A673 (cell line): ENCODE measurements around the gene SMC3. TPM values are rescaled to one million over a fixed set of nuclear protein-coding genes. Genes with fewer than 3 reads are reported as not detected.

Experiments
- BruUV-seq: library from RNA; stranded (reverse); fragments of 400-500 nt; replicated peaks from 2 replicates; lab custom pipeline; 2021; lab: Mats Ljungman, UMichigan
- CTCF ChIA-PET: fragments of 300-600 bp; sonication (Branson Sonifier 250); formaldehyde crosslinking; loops from one replicate; lab custom pipeline; 2022; ENCODE audit warnings: antibody characterized with exemption; lab: Charles Lee
- POLR2A ChIA-PET: fragments of 300-600 bp; sonication (Branson Sonifier 250); formaldehyde crosslinking; loops from one replicate; lab custom pipeline; 2022; ENCODE audit warnings: antibody characterized with exemption; ENCODE audit not compliant: low non-redundant PET; lab: Charles Lee
- DNase-seq: peaks from one replicate; pipeline ENCODE4 v3.0.0-alpha.2; 2015; ENCODE audit warnings: low spot score
- H3K27ac ChIP-seq: fragments of 200-600 bp; sonication (generic); 2 replicates; pipeline ENCODE4 v1.5.1; 2016; ENCODE audit warnings: mixed run types, low read depth, mild to moderate bottlenecking, mixed read lengths, antibody characterized with exemption, low read length; ENCODE audit not compliant: poor library complexity, severe bottlenecking
- H3K27me3 ChIP-seq: fragments of 200-600 bp; sonication (generic); replicated peaks from 2 replicates; pipeline ENCODE4 v1.6.1; 2017; ENCODE audit warnings: mixed run types, low read depth, mild to moderate bottlenecking, mixed read lengths, antibody characterized with exemption, low read length; ENCODE audit not compliant: insufficient read depth, poor library complexity
- H3K36me3 ChIP-seq: fragments of 200-600 bp; sonication (generic); 2 replicates; pipeline ENCODE4 v1.6.1; 2016; ENCODE audit warnings: mixed run types, mild to moderate bottlenecking, mixed read lengths, antibody characterized with exemption, low read length; ENCODE audit not compliant: insufficient read depth, poor library complexity, severe bottlenecking
- H3K4me1 ChIP-seq: fragments of 200-600 bp; sonication (generic); 2 replicates; pipeline ENCODE4 v1.6.1; 2017; ENCODE audit warnings: mixed run types, mild to moderate bottlenecking, mixed read lengths, antibody characterized with exemption, low read length; ENCODE audit not compliant: insufficient read depth, poor library complexity, severe bottlenecking
- H3K4me3 ChIP-seq: fragments of 200-600 bp; sonication (generic); 2 replicates; pipeline ENCODE4 v1.5.1; 2016; ENCODE audit warnings: low read depth, mixed run types, mild to moderate bottlenecking, mixed read lengths, low read length; ENCODE audit not compliant: poor library complexity, severe bottlenecking
- H3K9me3 ChIP-seq: fragments of 200-600 bp; sonication (generic); 2 replicates; pipeline ENCODE4 v1.6.1; 2016; ENCODE audit warnings: mixed run types, low read depth, mild to moderate bottlenecking, mixed read lengths, antibody characterized with exemption, low read length; ENCODE audit not compliant: poor library complexity, severe bottlenecking
- CTCF ChIP-seq: fragments of 300-800, 200-600 bp; sonication (generic); conservative IDR thresholded peaks from 2 replicates; pipeline ENCODE4 v1.5.1; 2017; ENCODE audit warnings: low read depth, mild to moderate bottlenecking, antibody characterized with exemption, low read length, moderate library complexity, mixed read lengths
- EZH2 ChIP-seq: fragments of 200-600 bp; sonication (generic); IDR thresholded peaks from 2 replicates; pipeline ENCODE4 v1.6.1; 2017; ENCODE audit warnings: borderline replicate concordance, low read depth, mild to moderate bottlenecking, mixed read lengths, antibody characterized with exemption, low read length; ENCODE audit not compliant: poor library complexity, severe bottlenecking
- intact Hi-C: fragments of 100-400 bp; cut with micrococcal nuclease; formaldehyde crosslinking; loops from one replicate; pipeline ENCODE4 v1.10.0; 2022; ENCODE audit not compliant: unreplicated experiment
- total RNA-seq: library from RNA; stranded (reverse); gene quantifications from 2 replicates; pipeline ENCODE4 v1.2.3, GENCODE V29; 2021

SMC3 gene
- total RNA-seq, 1 experiment from 2014 or later: 107 TPM

GRCh38 chr10:110560012-110560411 is 7.5 kb upstream of the SMC3 start:
- ChIA-PET POLR2A (no interaction called here), CTCF (no interaction called here)
- intact Hi-C loops: no loop called here
- BruUV-seq: no TSS peak
- Histone ChIP-seq H3K27ac (no peak overlapping the region), H3K4me1 (no peaks in the 10 kb centered on the region), H3K9me3 (no peaks in the 10 kb centered on the region), H3K27me3 (no peaks in the 10 kb centered on the region), H3K36me3 (no peaks in the 10 kb centered on the region), H3K4me3 (no peak overlapping the region)
- TF ChIP-seq EZH2 (no peak), CTCF (no peak)
- no peak for DNase-seq

- intact Hi-C loops: no loop called here
- H3K36me3 ChIP-seq: no peaks in the 10 kb centered on the region
- no TSS peak for BruUV-seq
- TF ChIP-seq EZH2 (no peak), CTCF (no peak)
- DNase-seq: no peak
- POLR2A ChIA-PET: no interaction called here
- H3K27me3 ChIP-seq: no peaks in the 10 kb centered on the region
- H3K4me1 ChIP-seq: peaks cover 4% of the 10 kb centered on the region
- no peak overlapping the region for H3K27ac ChIP-seq
- no peaks in the 10 kb centered on the region for H3K9me3 ChIP-seq
- no peak overlapping the region for H3K4me3 ChIP-seq
- CTCF ChIA-PET: no interaction called here
Observed at GRCh38 chr10:110561292-110561691, 6.2 kb upstream of the SMC3 start.

- POLR2A ChIA-PET: no interaction called here
- Histone ChIP-seq H3K4me3 (no peak overlapping the region), H3K36me3 (no peaks in the 10 kb centered on the region), H3K27me3 (no peaks in the 10 kb centered on the region), H3K9me3 (no peaks in the 10 kb centered on the region), H3K27ac (no peak overlapping the region), H3K4me1 (peaks cover 4% of the 10 kb centered on the region)
- intact Hi-C loops: no loop called here
- DNase-seq: no peak
- no TSS peak for BruUV-seq
- CTCF ChIA-PET: no interaction called here
- TF ChIP-seq CTCF (no peak), EZH2 (no peak)
Observed at GRCh38 chr10:110562348-110562747, 5.1 kb upstream of the SMC3 start.
